ENCODE data around the gene PDIA6.

PDIA6 gene

GRCh38 chr2:10771786-10772185 lies 40.8 kb downstream of the PDIA6 start:
- Mint-ChIP-seq H3K27me3 (no peaks in the 10 kb centered on the region), H3K27ac (no peak overlapping the region), H3K9me3 (no peaks in the 10 kb centered on the region), H3K4me1 (no peaks in the 10 kb centered on the region), H3K4me3 (no peak overlapping the region)
- DNase-seq (no peak), ATAC-seq (no peak)

DNA sequence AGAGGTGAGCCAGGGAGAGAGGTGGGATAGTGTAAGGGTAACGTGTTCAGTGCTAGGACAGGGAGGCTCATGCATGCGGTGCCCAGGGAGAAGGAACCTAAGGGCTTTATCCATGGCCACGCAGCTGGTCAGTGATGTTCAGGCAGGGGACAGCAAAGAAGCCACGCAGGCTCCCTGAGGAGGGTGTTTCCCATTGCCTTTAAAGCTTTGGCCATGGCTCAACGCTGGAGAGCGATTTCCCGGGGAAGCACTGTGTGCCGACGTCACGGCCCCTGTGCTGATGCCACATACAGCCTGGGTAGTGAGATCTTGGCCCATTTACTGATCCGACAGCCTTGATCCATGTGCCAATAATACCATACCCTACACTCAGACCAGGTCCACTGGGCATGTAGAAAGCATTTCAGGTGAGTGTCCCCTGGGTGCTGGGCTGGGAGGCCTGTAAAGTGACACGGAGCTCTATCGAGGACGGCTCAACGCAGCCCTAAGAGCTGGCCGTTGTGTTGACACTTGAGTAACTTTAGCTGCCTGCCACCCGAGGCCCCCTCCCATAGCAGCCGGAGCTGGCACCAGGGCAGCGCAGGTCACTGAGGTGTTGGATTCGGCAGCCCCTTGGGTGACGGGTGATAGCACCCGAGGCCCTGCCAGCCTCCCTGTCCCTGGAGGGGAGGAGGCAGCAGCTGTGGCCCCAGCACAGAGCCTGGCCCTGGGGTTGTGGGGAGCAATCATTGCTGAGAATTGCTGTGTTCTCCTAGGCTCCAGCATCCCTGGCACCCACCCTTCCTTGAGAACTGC lies 41.4 kb downstream of the PDIA6 start:
- Mint-ChIP-seq H3K4me3 (no peak overlapping the region), H3K27me3 (no peaks in the 10 kb centered on the region), H3K27ac (no peak overlapping the region), H3K4me1 (no peaks in the 10 kb centered on the region), H3K9me3 (no peaks in the 10 kb centered on the region)
- ATAC-seq (no peak), DNase-seq (no peak)

- ATAC-seq: no peak
- no peaks in the 10 kb centered on the region for H3K9me3 Mint-ChIP-seq
- no peak for DNase-seq
- H3K27ac Mint-ChIP-seq: no peak overlapping the region
- H3K4me1 Mint-ChIP-seq: no peaks in the 10 kb centered on the region
- H3K4me3 Mint-ChIP-seq: no peak overlapping the region
- peaks cover 5% of the 10 kb centered on the region for H3K27me3 Mint-ChIP-seq
These were observed 44.5 kb downstream of the PDIA6 start for GRCh38 chr2:10768063-10768507.

GRCh38 chr2:10765914-10766313 lies 46.7 kb downstream of the PDIA6 start:
- Mint-ChIP-seq H3K4me1 (no peaks in the 10 kb centered on the region), H3K9me3 (no peaks in the 10 kb centered on the region), H3K27me3 (peaks cover 10% of the 10 kb centered on the region), H3K4me3 (no peak overlapping the region), H3K27ac (no peak overlapping the region)
- DNase-seq (no peak), ATAC-seq (no peak)

GRCh38 chr2:10765461-10765860 lies 47.1 kb downstream of the PDIA6 start:
- H3K27me3 Mint-ChIP-seq: peaks cover 10% of the 10 kb centered on the region
- H3K9me3 Mint-ChIP-seq: no peaks in the 10 kb centered on the region
- H3K4me3 Mint-ChIP-seq: no peak overlapping the region
- ATAC-seq: no peak
- H3K4me1 Mint-ChIP-seq: no peaks in the 10 kb centered on the region
- no peak for DNase-seq
- H3K27ac Mint-ChIP-seq: no peak overlapping the region

- Mint-ChIP-seq H3K27ac (no peak overlapping the region), H3K27me3 (peaks cover 10% of the 10 kb centered on the region), H3K4me1 (no peaks in the 10 kb centered on the region), H3K9me3 (no peaks in the 10 kb centered on the region), H3K4me3 (no peak overlapping the region)
- ATAC-seq (no peak), DNase-seq (no peak)
These were observed 47.7 kb downstream of the PDIA6 start for GRCh38 chr2:10764896-10765295.

DNA sequence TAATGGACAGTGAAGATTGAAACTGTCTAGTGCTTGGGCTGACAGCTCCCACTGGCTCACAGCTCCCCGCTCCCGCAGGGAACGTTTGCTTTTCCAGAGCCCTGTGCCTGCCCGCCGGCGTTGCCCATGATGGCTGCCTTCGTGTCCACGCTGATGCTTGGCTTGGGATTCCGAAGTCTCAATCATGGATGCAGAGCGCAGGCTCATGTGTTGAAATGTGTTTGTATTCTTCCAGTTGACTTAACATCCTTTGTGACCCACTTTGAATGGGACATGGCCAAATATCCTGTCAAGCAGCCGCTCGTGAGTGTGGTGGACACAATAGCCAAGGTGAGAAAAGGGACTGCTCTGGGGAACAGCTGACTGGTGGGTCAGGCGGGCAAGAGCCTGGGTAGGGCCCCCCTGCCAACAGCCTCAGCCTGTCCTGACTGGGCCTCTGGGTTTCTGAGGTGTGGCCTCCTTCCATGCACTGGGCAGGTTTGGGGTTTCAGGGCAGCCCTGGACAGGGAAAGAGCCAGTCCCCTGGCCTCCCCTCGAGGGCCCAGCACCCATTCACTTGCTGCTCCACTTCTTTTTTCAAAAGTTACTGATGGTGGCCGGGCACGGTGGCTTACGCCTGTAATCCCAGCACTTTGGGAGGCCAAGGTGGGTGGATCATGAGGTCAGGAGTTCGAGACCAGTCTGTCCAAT lies 48.3 kb downstream of the PDIA6 start:
- ATAC-seq (no peak), DNase-seq (no peak)
- H3K4me3 Mint-ChIP-seq: no peak overlapping the region
- no peak overlapping the region for H3K27ac Mint-ChIP-seq
- H3K27me3 Mint-ChIP-seq: peaks cover 10% of the 10 kb centered on the region
- no peaks in the 10 kb centered on the region for H3K9me3 Mint-ChIP-seq
- no peaks in the 10 kb centered on the region for H3K4me1 Mint-ChIP-seq

- H3K27ac Mint-ChIP-seq: no peak overlapping the region
- H3K27me3 Mint-ChIP-seq: peaks cover 10% of the 10 kb centered on the region
- no peak for ATAC-seq
- no peak overlapping the region for H3K4me3 Mint-ChIP-seq
- H3K9me3 Mint-ChIP-seq: no peaks in the 10 kb centered on the region
- no peaks in the 10 kb centered on the region for H3K4me1 Mint-ChIP-seq
- DNase-seq: no peak
These were observed 49.2 kb downstream of the PDIA6 start for GRCh38 chr2:10763461-10763800.

DNA sequence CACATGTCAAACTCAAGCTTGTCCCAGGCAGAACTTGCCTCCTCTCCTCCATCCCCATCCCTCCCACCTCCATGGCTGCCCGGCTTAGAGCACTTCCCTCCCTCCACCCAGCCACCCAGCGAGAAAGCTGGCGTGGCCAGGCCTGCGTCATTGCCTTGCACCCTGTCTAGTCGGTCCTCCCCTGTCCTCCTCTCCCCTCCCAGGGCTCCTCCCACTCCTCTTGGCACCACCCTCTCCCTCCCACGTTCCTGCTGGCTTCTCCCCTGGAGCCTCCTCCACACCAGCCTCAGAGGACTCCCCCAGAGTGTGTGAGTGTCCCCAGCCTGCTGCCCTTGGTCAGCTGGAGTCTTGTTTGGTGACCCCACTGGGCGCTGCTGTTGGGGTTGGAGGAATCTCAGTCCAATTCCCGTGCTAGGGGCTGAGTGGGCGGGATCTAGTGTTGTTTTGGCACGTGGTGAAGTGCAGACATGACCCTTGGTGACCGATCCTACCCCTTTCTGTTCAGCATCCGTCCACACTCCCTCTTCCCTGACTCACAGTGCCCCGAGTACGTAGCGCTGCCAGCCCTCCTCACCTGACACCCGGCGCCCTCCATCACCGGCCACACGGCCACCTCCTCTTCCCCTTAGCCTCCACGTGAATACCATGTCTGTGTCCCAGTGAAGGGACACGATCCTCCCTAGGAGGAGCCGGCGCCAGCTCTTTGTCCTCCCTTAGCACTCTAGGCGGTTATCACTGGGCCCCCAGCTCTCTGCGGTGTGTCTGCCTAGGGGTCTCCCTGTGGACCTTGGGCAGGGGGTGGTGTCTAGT lies 49.7 kb downstream of the PDIA6 start:
- no peak overlapping the region for H3K4me3 Mint-ChIP-seq
- H3K27ac Mint-ChIP-seq: no peak overlapping the region
- DNase-seq (no peak), ATAC-seq (no peak)
- peaks cover 10% of the 10 kb centered on the region for H3K27me3 Mint-ChIP-seq
- no peaks in the 10 kb centered on the region for H3K4me1 Mint-ChIP-seq
- no peaks in the 10 kb centered on the region for H3K9me3 Mint-ChIP-seq

GRCh38 chr2:10761591-10761990 lies 51.0 kb downstream of the PDIA6 start:
- H3K9me3 Mint-ChIP-seq: no peaks in the 10 kb centered on the region
- H3K4me3 Mint-ChIP-seq: no peak overlapping the region
- ATAC-seq (no peak), DNase-seq (no peak)
- no peaks in the 10 kb centered on the region for H3K4me1 Mint-ChIP-seq
- peaks cover 10% of the 10 kb centered on the region for H3K27me3 Mint-ChIP-seq
- H3K27ac Mint-ChIP-seq: peak overlapping the region in 1 of 2 donors; percentile 10

DNA sequence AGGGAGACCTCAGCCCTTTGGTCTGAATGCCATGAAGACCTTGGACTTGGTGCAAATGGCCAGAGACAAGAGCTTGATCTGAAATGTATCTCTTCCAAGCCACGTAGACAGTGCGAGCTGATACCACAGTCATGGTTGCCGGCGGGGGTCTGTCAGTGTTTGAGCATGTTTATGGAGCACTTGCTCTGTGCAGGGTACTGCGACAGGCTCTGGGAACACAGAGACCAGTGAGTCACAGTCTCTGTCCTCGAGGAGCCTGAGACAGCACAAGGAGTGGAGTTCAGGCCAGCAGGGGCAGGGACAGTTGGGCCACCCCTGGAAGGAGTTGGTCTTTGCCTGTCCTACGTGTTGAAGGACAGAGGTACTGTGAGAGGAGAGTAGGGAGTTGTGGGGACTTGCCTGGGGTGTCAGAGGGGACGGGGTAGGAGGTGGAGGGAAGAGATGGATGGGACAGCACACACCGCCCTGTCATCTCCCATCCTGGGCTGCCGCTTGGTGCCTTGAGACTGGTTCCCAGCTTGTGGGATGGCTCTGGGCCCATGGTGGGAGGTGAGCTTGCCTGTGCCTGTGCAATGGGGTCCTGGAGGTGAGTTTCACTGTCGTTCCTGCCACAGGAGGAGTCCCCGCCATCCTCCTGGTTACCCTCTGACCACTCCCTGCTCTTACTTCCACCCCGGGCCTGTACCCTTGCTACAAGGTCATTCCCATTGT lies 51.6 kb downstream of the PDIA6 start:
- DNase-seq: no peak
- Mint-ChIP-seq H3K9me3 (no peaks in the 10 kb centered on the region), H3K27ac (no peak overlapping the region), H3K4me1 (no peaks in the 10 kb centered on the region), H3K4me3 (no peak overlapping the region), H3K27me3 (peaks cover 10% of the 10 kb centered on the region)
- peak; percentile 10 for ATAC-seq

- H3K4me3 Mint-ChIP-seq: no peak overlapping the region
- H3K9me3 Mint-ChIP-seq: no peaks in the 10 kb centered on the region
- DNase-seq: no peak
- H3K27me3 Mint-ChIP-seq: peaks cover 10% of the 10 kb centered on the region
- ATAC-seq: no peak
- H3K27ac Mint-ChIP-seq: no peak overlapping the region
- H3K4me1 Mint-ChIP-seq: no peaks in the 10 kb centered on the region
These were observed 53.4 kb downstream of the PDIA6 start for GRCh38 chr2:10759151-10759714.

DNA sequence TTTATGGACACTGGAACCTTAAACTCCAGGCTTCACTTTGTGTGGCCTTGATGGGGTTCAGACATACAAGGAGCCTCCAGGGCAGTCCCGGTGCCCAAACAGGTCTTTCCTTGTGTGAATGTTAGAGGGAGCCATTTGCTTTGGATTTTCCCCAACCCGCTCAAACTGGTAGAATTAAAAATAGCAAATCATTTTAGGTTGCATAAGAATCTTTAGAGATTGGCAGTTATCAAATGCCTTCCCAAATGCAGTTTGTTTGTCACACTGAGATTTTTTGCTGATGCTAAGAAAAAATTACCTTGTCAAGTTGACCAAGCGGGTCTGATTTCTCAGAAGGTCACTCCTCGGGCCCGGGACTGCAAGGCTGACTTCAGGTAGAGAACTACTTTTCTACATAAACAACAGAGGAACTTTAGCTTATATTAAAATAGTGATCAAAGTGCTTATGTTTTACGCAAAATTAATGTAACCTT lies 54.7 kb downstream of the PDIA6 start:
- ATAC-seq (no peak), DNase-seq (no peak)
- Mint-ChIP-seq H3K4me1 (no peaks in the 10 kb centered on the region), H3K4me3 (no peak overlapping the region), H3K9me3 (no peaks in the 10 kb centered on the region), H3K27ac (no peak overlapping the region), H3K27me3 (peaks cover 2% of the 10 kb centered on the region)

DNA sequence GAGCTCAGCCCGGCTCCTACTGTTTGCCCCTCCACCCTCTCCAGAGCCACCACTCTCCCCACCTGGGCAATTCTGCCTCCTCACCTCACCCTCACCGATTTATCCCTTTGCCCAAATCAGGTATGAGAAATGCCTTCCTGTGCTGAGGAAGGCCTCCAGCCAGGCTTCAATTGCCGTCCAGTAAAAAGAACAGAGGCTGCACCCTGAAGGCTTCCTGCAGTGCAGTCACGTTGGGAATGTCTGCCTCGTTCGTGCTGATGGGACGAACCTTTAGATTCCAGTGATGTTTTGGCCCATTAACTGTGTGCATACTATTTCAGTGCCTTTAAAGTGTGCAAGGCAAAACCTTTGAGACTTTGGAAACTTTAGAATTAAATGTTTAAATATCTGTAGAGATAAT lies 57.0 kb downstream of the PDIA6 start:
- Mint-ChIP-seq H3K27me3 (peaks cover 12% of the 10 kb centered on the region), H3K4me1 (no peaks in the 10 kb centered on the region), H3K4me3 (no peak overlapping the region), H3K9me3 (no peaks in the 10 kb centered on the region), H3K27ac (no peak overlapping the region)
- DNase-seq (no peak), ATAC-seq (no peak)

GRCh38 chr2:10753876-10754275 lies 58.7 kb downstream of the PDIA6 start:
- DNase-seq (no peak), ATAC-seq (no peak)
- Mint-ChIP-seq H3K27me3 (peaks cover 22% of the 10 kb centered on the region), H3K4me1 (no peaks in the 10 kb centered on the region), H3K9me3 (no peaks in the 10 kb centered on the region), H3K27ac (no peak overlapping the region), H3K4me3 (no peak overlapping the region)

Data from stimulated activated naive CD8-positive, alpha-beta T cell treated with anti-CD3 and anti-CD28 coated beads, Interleukin-15, amount 100 ng/mL, for 72 hours (primary cell).